Inferior parietal cortex (tissue), 1 donor: Measurements from ENCODE around the gene NEURL1B.

Source experiments
- DNase-seq: peaks from one replicate; pipeline ENCODE4 v3.0.0-alpha.2; 2016; ENCODE audit errors: extremely low spot score

The NEURL1B gene

GRCh38 chr5:172730222-172730621, 89.2 kb downstream of the NEURL1B start:
- DNase-seq = no peak

GRCh38 chr5:172730981-172731679, 90.1 kb downstream of the NEURL1B start:
- DNase-seq = no peak

- no peak for DNase-seq
Observed at GRCh38 chr5:172731680-172732074, 90.6 kb downstream of the NEURL1B start.

GRCh38 chr5:172732201-172732865, 91.3 kb downstream of the NEURL1B start:
- no peak for DNase-seq

GRCh38 chr5:172733131-172733973, 92.3 kb downstream of the NEURL1B start:
- DNase-seq = no peak

- no peak for DNase-seq
Observed at GRCh38 chr5:172733974-172734346, 92.9 kb downstream of the NEURL1B start.

- no peak for DNase-seq
Observed at GRCh38 chr5:172735141-172735831, 94.2 kb downstream of the NEURL1B start.

GRCh38 chr5:172736508-172737135, 95.6 kb downstream of the NEURL1B start:
- DNase-seq = no peak

GRCh38 chr5:172739375-172739774, 98.3 kb downstream of the NEURL1B start:
- DNase-seq = no peak

- no peak for DNase-seq
Observed at GRCh38 chr5:172740428-172741205, 99.6 kb downstream of the NEURL1B start.
